ENCODE results near the gene PCDHGB6. TPM values are rescaled to one million over a fixed set of nuclear protein-coding genes. Genes with fewer than 3 reads are reported as not detected.
"Not testable (repeated sequence)": the region's sequence is repeated elsewhere in the genome, so short reads cannot be mapped to it uniquely, and the experiment has no call there.

PCDHGB6 gene
- total RNA-seq, 4 donors from 2014 or later: 4.5 to 13.8 (median 8.2) TPM

DNA sequence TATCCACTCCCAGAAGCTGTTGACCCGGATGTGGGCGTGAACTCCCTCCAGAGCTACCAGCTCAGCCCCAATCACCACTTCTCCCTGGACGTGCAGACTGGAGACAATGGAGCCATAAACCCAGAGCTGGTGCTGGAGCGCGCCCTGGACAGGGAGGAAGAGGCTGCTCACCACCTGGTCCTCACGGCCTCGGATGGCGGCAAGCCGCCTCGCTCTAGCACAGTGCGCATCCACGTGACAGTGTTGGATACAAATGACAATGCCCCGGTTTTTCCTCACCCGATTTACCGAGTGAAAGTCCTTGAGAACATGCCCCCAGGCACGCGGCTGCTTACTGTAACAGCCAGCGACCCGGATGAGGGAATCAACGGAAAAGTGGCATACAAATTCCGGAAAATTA lies 14.6 kb upstream of the PCDHGB6 start:
- no peaks in the 10 kb centered on the region for H3K36me3 ChIP-seq
- H3K4me3 ChIP-seq: no peak overlapping the region
- no peaks in the 10 kb centered on the region for H3K4me1 ChIP-seq
- H3K27me3 ChIP-seq: peaks cover 9% of the 10 kb centered on the region
- DNase-seq (ENCODE audit: low spot score in 2 of 2): no peak
- H3K9me3 ChIP-seq: peaks cover 73% of the 10 kb centered on the region
- H3K27ac ChIP-seq: no peak overlapping the region
- WGBS: 28% methylated on average over 19 of the region's 21 CpGs
- TF ChIP-seq POLR2AphosphoS5 (IDR thresholded peaks at IDR 0.05): no peak
- TF ChIP-seq, protein P1, sequence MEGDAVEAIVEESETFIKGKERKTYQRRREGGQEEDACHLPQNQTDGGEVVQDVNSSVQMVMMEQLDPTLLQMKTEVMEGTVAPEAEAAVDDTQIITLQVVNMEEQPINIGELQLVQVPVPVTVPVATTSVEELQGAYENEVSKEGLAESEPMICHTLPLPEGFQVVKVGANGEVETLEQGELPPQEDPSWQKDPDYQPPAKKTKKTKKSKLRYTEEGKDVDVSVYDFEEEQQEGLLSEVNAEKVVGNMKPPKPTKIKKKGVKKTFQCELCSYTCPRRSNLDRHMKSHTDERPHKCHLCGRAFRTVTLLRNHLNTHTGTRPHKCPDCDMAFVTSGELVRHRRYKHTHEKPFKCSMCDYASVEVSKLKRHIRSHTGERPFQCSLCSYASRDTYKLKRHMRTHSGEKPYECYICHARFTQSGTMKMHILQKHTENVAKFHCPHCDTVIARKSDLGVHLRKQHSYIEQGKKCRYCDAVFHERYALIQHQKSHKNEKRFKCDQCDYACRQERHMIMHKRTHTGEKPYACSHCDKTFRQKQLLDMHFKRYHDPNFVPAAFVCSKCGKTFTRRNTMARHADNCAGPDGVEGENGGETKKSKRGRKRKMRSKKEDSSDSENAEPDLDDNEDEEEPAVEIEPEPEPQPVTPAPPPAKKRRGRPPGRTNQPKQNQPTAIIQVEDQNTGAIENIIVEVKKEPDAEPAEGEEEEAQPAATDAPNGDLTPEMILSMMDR (IDR thresholded peaks at IDR 0.05): no peak
- no peak for TF ChIP-seq POLR2A (IDR thresholded peaks at IDR 0.05)
- TF ChIP-seq EP300 (IDR thresholded peaks at IDR 0.05): no peak

DNA sequence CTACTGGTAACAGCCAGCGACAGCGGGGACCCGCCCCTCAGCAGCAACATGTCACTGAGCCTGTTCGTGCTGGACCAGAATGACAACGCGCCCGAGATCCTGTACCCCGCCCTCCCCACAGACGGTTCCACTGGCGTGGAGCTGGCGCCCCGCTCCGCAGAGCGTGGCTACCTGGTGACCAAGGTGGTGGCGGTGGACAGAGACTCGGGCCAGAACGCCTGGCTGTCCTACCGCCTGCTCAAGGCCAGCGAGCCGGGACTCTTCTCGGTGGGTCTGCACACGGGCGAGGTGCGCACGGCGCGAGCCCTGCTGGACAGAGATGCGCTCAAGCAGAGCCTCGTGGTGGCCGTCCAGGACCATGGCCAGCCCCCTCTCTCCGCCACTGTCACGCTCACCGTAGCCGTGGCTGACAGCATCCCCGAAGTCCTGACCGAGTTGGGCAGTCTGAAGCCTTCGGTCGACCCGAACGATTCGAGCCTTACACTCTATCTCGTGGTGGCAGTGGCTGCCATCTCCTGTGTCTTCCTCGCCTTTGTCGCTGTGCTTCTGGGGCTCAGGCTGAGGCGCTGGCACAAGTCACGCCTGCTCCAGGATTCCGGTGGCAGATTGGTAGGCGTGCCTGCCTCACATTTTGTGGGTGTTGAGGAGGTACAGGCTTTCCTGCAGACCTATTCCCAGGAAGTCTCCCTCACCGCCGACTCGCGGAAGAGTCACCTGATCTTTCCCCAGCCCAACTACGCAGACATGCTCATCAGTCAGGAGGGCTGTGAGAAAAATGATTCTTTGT lies 13.2 kb upstream of the PCDHGB6 start:
- not testable (repeated sequence) for H3K4me3 ChIP-seq; DNase-seq (ENCODE audit: low spot score in 2 of 2); H3K36me3 ChIP-seq; H3K27ac ChIP-seq; H3K4me1 ChIP-seq
- Histone ChIP-seq H3K27me3 (peaks cover 13% of the 10 kb centered on the region), H3K9me3 (peaks cover 71% of the 10 kb centered on the region)
- WGBS: 32% methylated on average over 29 of the region's 53 CpGs

DNA sequence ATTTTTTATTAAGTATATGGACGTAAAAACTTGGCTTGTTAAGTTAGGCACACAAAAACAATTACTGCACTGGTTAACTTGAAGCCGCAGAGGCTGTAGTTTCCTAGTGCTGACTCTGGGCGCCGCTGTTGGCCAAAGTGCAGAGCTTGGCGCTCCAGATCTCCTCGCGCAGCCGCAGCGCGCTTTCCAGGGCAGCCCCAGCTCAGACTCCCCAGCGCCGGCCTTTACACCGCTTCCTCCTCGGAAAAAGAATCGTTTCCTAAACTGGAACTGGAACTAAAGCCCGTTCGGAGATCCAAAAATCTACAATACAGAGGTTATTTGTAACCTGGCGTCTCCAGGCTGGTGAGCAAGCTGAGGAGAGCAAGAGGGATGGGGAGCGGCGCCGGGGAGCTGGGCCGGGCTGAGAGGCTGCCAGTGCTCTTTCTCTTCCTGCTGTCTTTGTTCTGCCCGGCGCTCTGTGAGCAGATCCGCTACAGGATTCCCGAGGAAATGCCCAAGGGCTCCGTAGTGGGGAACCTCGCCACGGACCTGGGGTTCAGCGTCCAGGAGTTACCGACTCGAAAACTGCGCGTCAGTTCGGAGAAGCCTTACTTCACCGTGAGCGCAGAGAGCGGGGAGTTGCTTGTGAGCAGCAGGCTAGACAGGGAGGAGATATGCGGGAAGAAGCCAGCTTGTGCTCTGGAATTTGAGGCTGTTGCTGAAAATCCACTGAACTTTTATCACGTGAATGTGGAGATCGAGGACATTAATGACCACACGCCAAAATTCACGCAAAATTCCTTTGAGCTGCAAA lies 9.9 kb upstream of the PCDHGB6 start, which contains the start of gene PCDHGB5:
Gene PCDHGB5, plus strand, starts transcription at position 192 of the 796 bp plus-strand sequence. Its CDS starts 181 bp downstream, at position 373.
- H3K27ac ChIP-seq; H3K27me3 ChIP-seq; DNase-seq (ENCODE audit: low spot score in 2 of 2); H3K4me1 ChIP-seq; H3K36me3 ChIP-seq: not testable (repeated sequence)
- TF ChIP-seq, protein P1 (IDR thresholded peaks at IDR 0.05): peak; percentile 25 to 42
- H3K4me3 ChIP-seq: peak within 1 kb of the TSS; percentile 20
- 7% methylated on average over 25 of the region's 43 CpGs for WGBS
- peaks cover 65% of the 10 kb centered on the region for H3K9me3 ChIP-seq

DNA sequence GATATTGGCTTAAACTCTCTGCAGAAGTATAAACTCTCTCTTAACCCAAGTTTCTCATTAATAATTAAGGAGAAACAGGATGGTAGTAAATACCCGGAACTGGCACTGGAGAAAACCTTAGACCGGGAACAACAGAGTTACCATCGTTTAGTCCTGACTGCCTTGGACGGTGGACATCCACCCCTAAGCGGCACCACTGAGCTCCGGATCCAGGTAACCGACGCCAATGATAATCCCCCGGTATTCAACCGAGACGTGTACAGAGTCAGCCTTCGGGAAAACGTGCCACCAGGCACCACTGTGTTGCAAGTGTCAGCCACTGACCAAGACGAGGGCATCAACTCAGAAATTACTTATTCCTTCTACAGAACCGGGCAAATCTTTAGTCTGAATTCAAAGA lies 9.2 kb upstream of the PCDHGB6 start:
- TF ChIP-seq POLR2AphosphoS5 (IDR thresholded peaks at IDR 0.05): no peak
- no peak for TF ChIP-seq POLR2A (IDR thresholded peaks at IDR 0.05)
- TF ChIP-seq, protein P1 (IDR thresholded peaks at IDR 0.05): no peak
- TF ChIP-seq EP300 (IDR thresholded peaks at IDR 0.05): no peak
- no peak overlapping the region for H3K27ac ChIP-seq
- WGBS: 25% methylated on average over 15 of the region's 15 CpGs
- peaks cover 5% of the 10 kb centered on the region for H3K27me3 ChIP-seq
- DNase-seq (ENCODE audit: low spot score in 2 of 2): no peak
- H3K4me1 ChIP-seq: no peaks in the 10 kb centered on the region
- H3K9me3 ChIP-seq: peaks cover 65% of the 10 kb centered on the region
- H3K4me3 ChIP-seq: no peak overlapping the region
- H3K36me3 ChIP-seq: no peaks in the 10 kb centered on the region

DNA sequence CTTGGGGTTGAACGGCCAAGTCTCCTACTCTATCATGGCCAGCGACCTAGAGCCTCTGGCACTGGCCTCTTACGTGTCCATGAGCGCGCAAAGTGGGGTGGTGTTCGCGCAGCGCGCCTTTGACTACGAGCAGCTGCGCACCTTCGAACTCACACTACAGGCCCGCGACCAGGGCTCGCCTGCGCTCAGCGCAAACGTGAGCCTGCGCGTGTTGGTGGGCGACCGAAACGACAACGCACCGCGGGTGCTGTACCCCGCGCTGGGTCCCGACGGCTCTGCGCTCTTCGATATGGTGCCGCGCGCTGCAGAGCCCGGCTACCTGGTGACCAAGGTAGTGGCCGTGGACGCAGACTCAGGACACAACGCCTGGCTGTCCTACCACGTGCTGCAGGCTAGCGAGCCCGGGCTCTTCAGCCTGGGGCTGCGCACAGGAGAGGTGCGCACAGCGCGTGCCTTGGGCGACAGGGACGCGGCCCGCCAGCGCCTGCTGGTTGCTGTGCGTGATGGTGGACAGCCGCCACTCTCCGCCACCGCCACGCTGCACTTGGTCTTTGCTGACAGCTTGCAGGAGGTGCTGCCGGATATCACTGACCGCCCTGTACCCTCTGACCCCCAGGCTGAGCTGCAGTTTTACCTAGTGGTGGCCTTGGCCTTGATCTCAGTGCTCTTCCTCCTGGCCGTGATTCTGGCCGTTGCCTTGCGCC lies 8.1 kb upstream of the PCDHGB6 start:
- DNase-seq (ENCODE audit: low spot score in 2 of 2): no peak
- Histone ChIP-seq H3K27me3 (peaks cover 5% of the 10 kb centered on the region), H3K36me3 (no peaks in the 10 kb centered on the region), H3K9me3 (peaks cover 62% of the 10 kb centered on the region), H3K27ac (no peak overlapping the region), H3K4me1 (no peaks in the 10 kb centered on the region), H3K4me3 (no peak overlapping the region)
- 32% methylated on average over 16 of the region's 61 CpGs for WGBS
- no peak for TF ChIP-seq POLR2A (IDR thresholded peaks at IDR 0.05)
- TF ChIP-seq EP300 (IDR thresholded peaks at IDR 0.05): no peak
- no peak for TF ChIP-seq POLR2AphosphoS5 (IDR thresholded peaks at IDR 0.05)
- TF ChIP-seq, protein P1 (IDR thresholded peaks at IDR 0.05): no peak

Measured in suprapubic skin (tissue), 4 donors.